ENCODE data around the gene ZCCHC3. TPM values are rescaled to one million over a fixed set of nuclear protein-coding genes. Genes with fewer than 3 reads are reported as not detected.

Gene ZCCHC3
- total RNA-seq, 4 donors from 2014 or later = 6.5 to 13.4 (median 10.5) TPM

GRCh38 chr20:263701-264100, 33.7 kb upstream of the ZCCHC3 start:
- no peak for TF ChIP-seq CTCF (IDR thresholded peaks at IDR 0.05; ENCODE audit: low read depth)

GRCh38 chr20:266596-267562, 30.5 kb upstream of the ZCCHC3 start:
- TF ChIP-seq CTCF (IDR thresholded peaks at IDR 0.05; ENCODE audit: low read depth) = no peak

GRCh38 chr20:270517-270916, 26.9 kb upstream of the ZCCHC3 start:
- no peak for TF ChIP-seq CTCF (IDR thresholded peaks at IDR 0.05; ENCODE audit: low read depth)

- TF ChIP-seq CTCF (IDR thresholded peaks at IDR 0.05; ENCODE audit: low read depth) = no peak
These were observed 26.3 kb upstream of the ZCCHC3 start for GRCh38 chr20:271069-271468.

GRCh38 chr20:271528-271927, 25.8 kb upstream of the ZCCHC3 start:
- no peak for TF ChIP-seq CTCF (IDR thresholded peaks at IDR 0.05; ENCODE audit: low read depth)

GRCh38 chr20:272718-273117, 24.7 kb upstream of the ZCCHC3 start:
- no peak for TF ChIP-seq CTCF (IDR thresholded peaks at IDR 0.05; ENCODE audit: low read depth)

GRCh38 chr20:273884-274283, 23.5 kb upstream of the ZCCHC3 start:
- no peak for TF ChIP-seq CTCF (IDR thresholded peaks at IDR 0.05; ENCODE audit: low read depth)

Measured in subcutaneous adipose tissue (tissue), 4 donors.